HCT116 (cell line): ENCODE measurements around the gene AADAT. TPM values are rescaled to one million over a fixed set of nuclear protein-coding genes. Genes with fewer than 3 reads are reported as not detected.

Source experiments
- ATAC-seq: fragments of 200-7000 bp; cut with Tn5 transposase; 2 replicates; pipeline ENCODE4 v1.9.1; 2020; ENCODE audit warnings: mild to moderate bottlenecking, moderate library complexity
- BruUV-seq: library from RNA; stranded (reverse); fragments of 400-500 nt; replicated peaks from 2 replicates; lab custom pipeline; 2021; lab: Mats Ljungman, UMichigan
- CTCF ChIA-PET: fragments of 300-600 bp; sonication (Branson Sonifier 250); formaldehyde crosslinking; loops from one replicate; lab custom pipeline; 2021; ENCODE audit warnings: antibody characterized with exemption; lab: Charles Lee
- POLR2A ChIA-PET: fragments of 300-600, 350-600 bp; sonication (Branson Sonifier 250); formaldehyde crosslinking; loops from one replicate; lab custom pipeline; 2021; ENCODE audit warnings: antibody characterized with exemption; lab: Charles Lee
- RAD21 ChIA-PET, 2 experiments: fragments of 300-600 bp; sonication (Branson Sonifier 250); formaldehyde crosslinking; loops; one replicate each; lab custom pipeline; 2023; ENCODE audit warnings: low total read pairs in 2 of 2; ENCODE audit not compliant: uncharacterized antibody in 2 of 2, unreplicated experiment in 2 of 2, low non-redundant PET in 1 of 2; lab: Charles Lee
- DNase-seq: peaks from one replicate; pipeline ENCODE4 v3.0.0-alpha.2; 2010; ENCODE audit warnings: low read depth, low spot score
- H2AFZ ChIP-seq: fragments of 200-600 bp; shearing (Covaris generic), sonication (generic); 2 replicates; pipeline ENCODE4 v1.6.1; 2017; ENCODE audit warnings: low read depth, mixed run types, mixed read lengths, antibody characterized with exemption, low read length; ENCODE audit not compliant: poor library complexity, severe bottlenecking
- H3K27ac ChIP-seq: 2 replicates; pipeline ENCODE4 v1.5.1; 2012; ENCODE audit warnings: low read depth, low read length
- H3K27me3 ChIP-seq: fragments of 200-600 bp; sonication (generic); 2 replicates; pipeline ENCODE4 v1.6.1; 2016; ENCODE audit warnings: mixed run types, low read length, mixed read lengths; ENCODE audit not compliant: insufficient read depth
- H3K36me3 ChIP-seq, 2 experiments: fragments of 200-500 bp in 1 of 2; fragments of 200-600 bp in 1 of 2; sonication (Bioruptor generic) in 1 of 2; sonication (generic) in 1 of 2; 2 replicates each; pipeline versions ENCODE4 v1.5.1 to v1.6.1; 2014 to 2016; ENCODE audit warnings: low read length in 2 of 2, inconsistent platforms in 1 of 2, mixed read lengths in 1 of 2, mixed run types in 1 of 2; ENCODE audit not compliant: insufficient read depth in 2 of 2, control insufficient read depth in 1 of 2
- H3K4me1 ChIP-seq, 2 experiments: fragments of 200-600 bp in 1 of 2; sonication (generic) in 1 of 2; 2 replicates each; pipeline versions ENCODE4 v1.5.1 to v1.6.1; 2012 to 2017; ENCODE audit warnings: low read length in 2 of 2, inconsistent platforms in 1 of 2, mild to moderate bottlenecking in 1 of 2, mixed read lengths in 1 of 2, mixed run types in 1 of 2, moderate library complexity in 1 of 2; ENCODE audit not compliant: insufficient read depth in 2 of 2, control insufficient read depth in 1 of 2
- H3K4me2 ChIP-seq: fragments of 200-600 bp; sonication (generic); 2 replicates; pipeline ENCODE4 v1.6.1; 2017; ENCODE audit warnings: mixed run types, low read length, mixed read lengths
- H3K4me3 ChIP-seq, 2 experiments: fragments of 200-600 bp in 1 of 2; sonication (generic) in 1 of 2; replicated peaks in 1 of 2; 2 replicates each; pipeline ENCODE4 v1.5.1; 2011 to 2016; ENCODE audit warnings: low read length in 2 of 2, control low read depth in 1 of 2, low read depth in 1 of 2, mild to moderate bottlenecking in 1 of 2, mixed read lengths in 1 of 2, mixed run types in 1 of 2
- H3K79me2 ChIP-seq: fragments of 200-600 bp; sonication (generic); 2 replicates; pipeline ENCODE4 v1.6.1; 2017; ENCODE audit warnings: mild to moderate bottlenecking, mixed run types, low read length, moderate library complexity, mixed read lengths; ENCODE audit not compliant: insufficient read depth
- H3K9ac ChIP-seq: fragments of 200-600 bp; sonication (generic); 2 replicates; pipeline ENCODE4 v1.6.1; 2016; ENCODE audit warnings: low read length, mixed read lengths
- H3K9me2 ChIP-seq: fragments of 200-600 bp; sonication (generic), shearing (Covaris generic); 2 replicates; pipeline ENCODE4 v1.6.1; 2017; ENCODE audit warnings: mixed run types, mild to moderate bottlenecking, moderate library complexity; ENCODE audit not compliant: insufficient read depth
- H3K9me3 ChIP-seq, 2 experiments: fragments of 200-500 bp in 1 of 2; fragments of 200-600 bp in 1 of 2; sonication (Bioruptor generic) in 1 of 2; sonication (generic) in 1 of 2; 2 replicates each; pipeline ENCODE4 v1.6.1; 2014 to 2017; ENCODE audit warnings: low read length in 2 of 2, mixed read lengths in 2 of 2, inconsistent platforms in 1 of 2, low read depth in 1 of 2, mild to moderate bottlenecking in 1 of 2, mixed run types in 1 of 2, moderate library complexity in 1 of 2; ENCODE audit not compliant: control insufficient read depth in 1 of 2, insufficient read depth in 1 of 2
- H4K20me1 ChIP-seq: fragments of 200-600 bp; sonication (generic), shearing (Covaris generic); 2 replicates; pipeline ENCODE4 v1.6.1; 2017; ENCODE audit warnings: mixed run types, mild to moderate bottlenecking, moderate library complexity; ENCODE audit not compliant: insufficient read depth
- ATF3 ChIP-seq: IDR thresholded peaks from 2 replicates; pipeline ENCODE4 v1.6.1; 2012
- CBX3 ChIP-seq: IDR thresholded peaks from 2 replicates; pipeline ENCODE4 v1.6.1; 2012; ENCODE audit warnings: low read depth
- CEBPB ChIP-seq: IDR thresholded peaks from 2 replicates; pipeline ENCODE4 v1.6.1; 2012; ENCODE audit warnings: low read depth
- ELF1 ChIP-seq: IDR thresholded peaks from 2 replicates; pipeline ENCODE4 v1.6.1; 2012; ENCODE audit warnings: low read depth, borderline replicate concordance
- EZH2 ChIP-seq: fragments of 200-600 bp; sonication (generic); IDR thresholded peaks from 2 replicates; pipeline ENCODE4 v1.6.1; 2017; ENCODE audit warnings: antibody characterized with exemption, mixed run types
- EZH2phosphoT487 ChIP-seq: fragments of 200-600 bp; IDR thresholded peaks from 2 replicates; pipeline ENCODE4 v1.6.1; 2018; ENCODE audit warnings: antibody characterized with exemption, borderline replicate concordance
- FOSL1 ChIP-seq: IDR thresholded peaks from 2 replicates; pipeline ENCODE4 v1.6.1; 2012; ENCODE audit warnings: low read depth
- JUND ChIP-seq: IDR thresholded peaks from 2 replicates; pipeline ENCODE4 v1.6.1; 2012
- POLR2A ChIP-seq: IDR thresholded peaks from 2 replicates; pipeline ENCODE4 v1.7.0; 2011; ENCODE audit warnings: borderline replicate concordance; ENCODE audit not compliant: insufficient read depth, insufficient read length; ENCODE audit errors: extremely low read depth
- RAD21 ChIP-seq: IDR thresholded peaks from 2 replicates; pipeline ENCODE4 v1.6.1; 2012; ENCODE audit warnings: low read depth, mild to moderate bottlenecking
- REST ChIP-seq: IDR thresholded peaks from 2 replicates; pipeline ENCODE4 v1.6.1; 2012; ENCODE audit warnings: low read depth
- SIN3A ChIP-seq: IDR thresholded peaks from 2 replicates; pipeline ENCODE4 v1.6.1; 2012; ENCODE audit warnings: low read depth
- SP1 ChIP-seq: IDR thresholded peaks from 2 replicates; pipeline ENCODE4 v1.6.1; 2012; ENCODE audit warnings: low read depth
- SRF ChIP-seq: IDR thresholded peaks from 2 replicates; pipeline ENCODE4 v1.6.1; 2012; ENCODE audit warnings: low read depth
- intact Hi-C: fragments of 100-400 bp; cut with micrococcal nuclease; formaldehyde crosslinking; loops from 2 replicates; pipeline ENCODE4 v1.10.0; 2022
- total RNA-seq: library from RNA; stranded (reverse); gene quantifications from one replicate; pipeline ENCODE4 v1.2.1, GENCODE V29; 2021; ENCODE audit not compliant: unreplicated experiment
- TF ChIP-seq, protein P1 (sequence below): IDR thresholded peaks from 2 replicates; pipeline ENCODE4 v1.6.1; 2011; ENCODE audit warnings: mild to moderate bottlenecking, low read length, moderate library complexity; ENCODE audit not compliant: insufficient replicate concordance; ENCODE audit errors: extremely low read depth

Gene AADAT
- total RNA-seq, 1 experiment from 2014 or later, result 15.4 TPM

DNA sequence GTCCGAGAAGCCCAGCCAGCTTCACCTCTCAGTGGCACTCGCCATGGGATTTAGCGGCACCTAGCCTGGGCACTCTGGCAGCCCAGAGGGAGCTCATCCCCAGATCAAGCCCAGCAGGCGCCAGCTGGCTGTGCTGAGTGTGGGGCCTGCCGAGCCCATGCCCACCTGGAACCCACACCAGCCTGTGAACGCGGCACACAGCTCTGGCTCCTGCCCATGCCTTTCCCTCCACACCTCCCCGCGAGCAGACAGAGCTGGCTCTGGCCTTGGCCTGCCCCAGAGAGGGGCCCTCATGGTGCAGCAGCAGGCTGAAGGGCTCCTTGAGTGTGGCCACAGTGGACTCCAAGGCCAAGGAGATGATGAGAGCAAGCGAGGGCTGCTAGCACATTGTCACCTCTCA lies 38.0 kb upstream of the AADAT start:
- Histone ChIP-seq H3K4me3 (no peak overlapping the region), H3K9ac (no peak overlapping the region), H3K79me2 (no peaks in the 10 kb centered on the region), H3K27ac (no peak overlapping the region), H3K9me2 (no peaks in the 10 kb centered on the region), H3K4me1 (no peaks in the 10 kb centered on the region), H3K4me2 (no peak overlapping the region), H4K20me1 (no peaks in the 10 kb centered on the region), H3K9me3 (peaks cover 0 to 4% of the 10 kb centered on the region in 2 experiments; a peak in 1 of 4 replicates), H2AFZ (no peak overlapping the region), H3K36me3 (no peaks in the 10 kb centered on the region), H3K27me3 (no peaks in the 10 kb centered on the region)
- no peak for ATAC-seq
- POLR2A ChIA-PET, result no interaction called here
- TF ChIP-seq JUND (no peak), SIN3A (no peak), CEBPB (no peak), EZH2 (no peak), POLR2A (no peak), RAD21 (no peak), REST (no peak), SP1 (no peak), SRF (no peak), ELF1 (no peak), CBX3 (no peak), ATF3 (no peak), FOSL1 (no peak), EZH2phosphoT487 (no peak)
- TF ChIP-seq, protein P1, sequence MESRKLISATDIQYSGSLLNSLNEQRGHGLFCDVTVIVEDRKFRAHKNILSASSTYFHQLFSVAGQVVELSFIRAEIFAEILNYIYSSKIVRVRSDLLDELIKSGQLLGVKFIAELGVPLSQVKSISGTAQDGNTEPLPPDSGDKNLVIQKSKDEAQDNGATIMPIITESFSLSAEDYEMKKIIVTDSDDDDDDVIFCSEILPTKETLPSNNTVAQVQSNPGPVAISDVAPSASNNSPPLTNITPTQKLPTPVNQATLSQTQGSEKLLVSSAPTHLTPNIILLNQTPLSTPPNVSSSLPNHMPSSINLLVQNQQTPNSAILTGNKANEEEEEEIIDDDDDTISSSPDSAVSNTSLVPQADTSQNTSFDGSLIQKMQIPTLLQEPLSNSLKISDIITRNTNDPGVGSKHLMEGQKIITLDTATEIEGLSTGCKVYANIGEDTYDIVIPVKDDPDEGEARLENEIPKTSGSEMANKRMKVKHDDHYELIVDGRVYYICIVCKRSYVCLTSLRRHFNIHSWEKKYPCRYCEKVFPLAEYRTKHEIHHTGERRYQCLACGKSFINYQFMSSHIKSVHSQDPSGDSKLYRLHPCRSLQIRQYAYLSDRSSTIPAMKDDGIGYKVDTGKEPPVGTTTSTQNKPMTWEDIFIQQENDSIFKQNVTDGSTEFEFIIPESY, result no peak
- intact Hi-C loops, result no loop called here
- no peak for DNase-seq
- no TSS peak for BruUV-seq
- CTCF ChIA-PET, result no interaction called here
- RAD21 ChIA-PET, result no interaction called here
